HL-60/S4 treated with retinoic acid at 250 ng/mL for 4 days and 3 days (cell line): ENCODE data around the gene KCNN3.

ENCODE experiments used
- in situ Hi-C: fragments of 300-500 bp; cut with MboI; formaldehyde crosslinking; loops from 2 replicates; pipeline ENCODE4 v1.7.0; 2022; ENCODE audit warnings: low sequenced_read_pairs

KCNN3 gene

GRCh38 chr1:154798645-154799044 lies 71.4 kb downstream of the KCNN3 start:
- in situ Hi-C loops: no loop called here

GRCh38 chr1:154797175-154797574 lies 72.9 kb downstream of the KCNN3 start:
- in situ Hi-C loops: no loop called here

- in situ Hi-C loops: no loop called here
Measured at GRCh38 chr1:154796303-154796892, 73.7 kb downstream of the KCNN3 start.

- in situ Hi-C loops: no loop called here
Measured at GRCh38 chr1:154794608-154795007, 75.5 kb downstream of the KCNN3 start.

GRCh38 chr1:154793685-154794084 lies 76.4 kb downstream of the KCNN3 start:
- in situ Hi-C loops: no loop called here

- in situ Hi-C loops: no loop called here
Measured at GRCh38 chr1:154792899-154793298, 77.2 kb downstream of the KCNN3 start.

GRCh38 chr1:154791292-154792166 lies 78.6 kb downstream of the KCNN3 start:
- in situ Hi-C loops: no loop called here

- in situ Hi-C loops: no loop called here
Measured at GRCh38 chr1:154788886-154789285, 81.2 kb downstream of the KCNN3 start.

GRCh38 chr1:154788110-154788870 lies 81.8 kb downstream of the KCNN3 start:
- in situ Hi-C loops: no loop called here

GRCh38 chr1:154786804-154787570 lies 83.1 kb downstream of the KCNN3 start:
- in situ Hi-C loops: no loop called here

GRCh38 chr1:154784924-154785531 lies 85.1 kb downstream of the KCNN3 start:
- in situ Hi-C loops: no loop called here

- in situ Hi-C loops: no loop called here
Measured at GRCh38 chr1:154784416-154784815, 85.7 kb downstream of the KCNN3 start.

GRCh38 chr1:154783976-154784375 lies 86.1 kb downstream of the KCNN3 start:
- in situ Hi-C loops: no loop called here

GRCh38 chr1:154780541-154780940 lies 89.5 kb downstream of the KCNN3 start:
- in situ Hi-C loops: no loop called here

- in situ Hi-C loops: no loop called here
Measured at GRCh38 chr1:154779551-154780189, 90.4 kb downstream of the KCNN3 start.

- in situ Hi-C loops: no loop called here
Measured at GRCh38 chr1:154778944-154779343, 91.1 kb downstream of the KCNN3 start.

- in situ Hi-C loops: no loop called here
Measured at GRCh38 chr1:154778275-154778674, 91.8 kb downstream of the KCNN3 start.

GRCh38 chr1:154777781-154778180 lies 92.3 kb downstream of the KCNN3 start:
- in situ Hi-C loops: no loop called here

GRCh38 chr1:154777154-154777553 lies 92.9 kb downstream of the KCNN3 start:
- in situ Hi-C loops: no loop called here
